Kidney (tissue), 14 donors: ENCODE data around the gene ACKR3. TPM values are rescaled to one million over a fixed set of nuclear protein-coding genes. Genes with fewer than 3 reads are reported as not detected.
A peak's percentile ranks its signal among the peaks of the same experiment; 100 is the strongest.

Experiments used
- DNase-seq, 5 donors: peaks; one replicate each; pipeline ENCODE4 v3.0.0-alpha.2; 2013 to 2020
- FAIRE-seq: peaks from 2 replicates; lab custom pipeline; 2012; peaks lifted over from hg19 to GRCh38; lab: Jason Lieb, UNC
- H3K27ac ChIP-seq, 2 donors: one replicate each; pipeline ENCODE4 v1.7.0; 2013; ENCODE audit warnings: low read depth in 2 of 2, low read length in 2 of 2, inconsistent platforms in 1 of 2
- H3K27me3 ChIP-seq: one replicate; pipeline ENCODE4 v1.7.1; 2013; ENCODE audit warnings: low read length, inconsistent platforms; ENCODE audit not compliant: control insufficient read depth, insufficient read depth
- H3K36me3 ChIP-seq, 3 donors: one replicate each; pipeline versions ENCODE4 v1.7.0 to v1.7.1; 2013; ENCODE audit warnings: low read length in 3 of 3, control low read depth in 1 of 3, inconsistent platforms in 1 of 3; ENCODE audit not compliant: insufficient read depth in 3 of 3, control insufficient read depth in 2 of 3
- H3K4me1 ChIP-seq, 3 donors: one replicate each; pipeline versions ENCODE4 v1.7.0 to v1.7.1; 2013; ENCODE audit warnings: low read length in 3 of 3, inconsistent platforms in 1 of 3, low read depth in 1 of 3; ENCODE audit not compliant: control insufficient read depth in 2 of 3, insufficient read depth in 2 of 3
- H3K4me3 ChIP-seq, 3 donors: one replicate each; pipeline versions ENCODE4 v1.7.0 to v1.8.1; 2013; ENCODE audit warnings: low read length in 3 of 3, control low read depth in 1 of 3, inconsistent platforms in 1 of 3
- H3K9ac ChIP-seq, 3 donors: one replicate each; pipeline versions ENCODE4 v1.7.0 to v1.7.1; 2013; ENCODE audit warnings: low read length in 3 of 3, control low read depth in 1 of 3, inconsistent platforms in 1 of 3
- H3K9me3 ChIP-seq, 3 donors: one replicate each; pipeline versions ENCODE4 v1.7.0 to v1.7.1; 2013; ENCODE audit warnings: low read length in 3 of 3, control low read depth in 1 of 3, inconsistent platforms in 1 of 3; ENCODE audit not compliant: control insufficient read depth in 2 of 3, insufficient read depth in 1 of 3
- CTCF ChIP-seq: IDR thresholded peaks from 3 replicates; pipeline ENCODE4 v1.5.1; 2012; ENCODE audit warnings: mild to moderate bottlenecking, moderate library complexity, borderline replicate concordance; ENCODE audit not compliant: insufficient read depth; ENCODE audit errors: extremely low read depth
- intact Hi-C: fragments of 100-400 bp; cut with DNase I; formaldehyde crosslinking; loops from one replicate; pipeline ENCODE4 v1.11.1; 2022
- polyA plus RNA-seq: library from polyadenylated mRNA; stranded (reverse); fragments of 350-450 nt; fragmentation: Illumina TruSeq; extraction: RNeasy Lipid Tissue Mini Kit (QIAGEN cat#74804); gene quantifications from one replicate; pipeline ENCODE4 v1.2.3, GENCODE V29; 2014; ENCODE audit warnings: low read depth, low replicate concordance; ENCODE audit not compliant: insufficient read depth
- total RNA-seq: library from RNA; stranded (reverse); fragmentation: NEBNext Ultra II Directional; extraction: Animal tissue kit (Norgen Biotek cat#: 25700); gene quantifications from one replicate; pipeline ENCODE4 v1.2.1, GENCODE V29; 2021
- donor health status: control.
- donor health status: control.
- donor health status: control.
- donor health status: control.
- donor health status: control.
- donor health status: DM: yes; HTN: yes; CAD: no.
- donor health status: Normal renal cell carcinoma (clear cell type).

The ACKR3 gene
- total and polyA plus RNA-seq, 2 donors from 2014 or later, result 6.9 to 8.7 TPM

- H3K9me3 ChIP-seq, result no peaks in the 10 kb centered on the region
- H3K4me3 ChIP-seq, result peak overlapping the region; percentile 14 to 84 (median 47)
- FAIRE-seq, result no peak
- no peaks in the 10 kb centered on the region for H3K27me3 ChIP-seq
- H3K4me1 ChIP-seq, result peaks cover 2 to 25% (median 3%) of the 10 kb centered on the region in 3 donors
- peak overlapping the region; percentile 71 to 79 for H3K27ac ChIP-seq
- DNase-seq, result peak; percentile 68 to 84 (median 75)
- intact Hi-C loops, result no loop called here
- peak overlapping the region; percentile 0 to 72 (median 10) for H3K9ac ChIP-seq
- H3K36me3 ChIP-seq, result no peaks in the 10 kb centered on the region
- no peak for TF ChIP-seq CTCF
Measured at GRCh38 chr2:236568068-236568921, 1.3 kb upstream of the ACKR3 start.

- no peak for TF ChIP-seq CTCF
- DNase-seq (peak in 1 of 5 donors; percentile 52), FAIRE-seq (no peak)
- H3K4me1 ChIP-seq, result peaks cover 2 to 25% (median 3%) of the 10 kb centered on the region in 3 donors
- no peaks in the 10 kb centered on the region for H3K27me3 ChIP-seq
- H3K4me3 ChIP-seq, result peak overlapping the region in 2 of 3 donors; percentile 47 to 84
- H3K27ac ChIP-seq, result peak overlapping the region; percentile 71 to 79
- H3K9ac ChIP-seq, result peak overlapping the region in 1 of 3 donors; percentile 72
- intact Hi-C loops, result no loop called here
- H3K36me3 ChIP-seq, result no peaks in the 10 kb centered on the region
- no peaks in the 10 kb centered on the region for H3K9me3 ChIP-seq
Measured at GRCh38 chr2:236568922-236569572, 578 bp upstream of the ACKR3 start.

GRCh38 chr2:236570081-236570868 lies 650 bp downstream of the ACKR3 start:
- DNase-seq (peak in 2 of 5 donors; percentile 5 to 27), FAIRE-seq (no peak)
- no peak for TF ChIP-seq CTCF
- H3K9me3 ChIP-seq, result no peaks in the 10 kb centered on the region
- peak overlapping the region in 2 of 3 donors; percentile 48 to 68 for H3K9ac ChIP-seq
- peak overlapping the region; percentile 71 to 88 (median 84) for H3K4me3 ChIP-seq
- peaks cover 2 to 20% (median 3%) of the 10 kb centered on the region in 3 donors for H3K4me1 ChIP-seq
- H3K36me3 ChIP-seq, result no peaks in the 10 kb centered on the region
- no peaks in the 10 kb centered on the region for H3K27me3 ChIP-seq
- H3K27ac ChIP-seq, result peak overlapping the region; percentile 70 to 79
- intact Hi-C loops, result no loop called here
